Caco-2 (cell line): ENCODE data around the gene PNKD. TPM values are rescaled to one million over a fixed set of nuclear protein-coding genes. Genes with fewer than 3 reads are reported as not detected.

ENCODE experiments used
- BruUV-seq: library from RNA; stranded (reverse); fragments of 400-500 nt; replicated peaks from 2 replicates; lab custom pipeline; 2021; lab: Mats Ljungman, UMichigan
- CTCF ChIA-PET: fragments of 300-600 bp; sonication (Branson Sonifier 250); formaldehyde crosslinking; loops from one replicate; lab custom pipeline; 2022; ENCODE audit warnings: antibody characterized with exemption; lab: Charles Lee
- POLR2A ChIA-PET: fragments of 300-600 bp; sonication (Branson Sonifier 250); formaldehyde crosslinking; loops from one replicate; lab custom pipeline; 2022; ENCODE audit warnings: antibody characterized with exemption; lab: Charles Lee
- DNase-seq, 2 experiments: peaks; one replicate each; pipeline versions ENCODE4 v3.0.0 to v3.0.0-alpha.2; 2020 to 2022
- H3K27me3 ChIP-seq: replicated peaks from 2 replicates; pipeline ENCODE4 v1.6.0; 2011; ENCODE audit warnings: low read length; ENCODE audit not compliant: control insufficient read depth, insufficient read depth
- H3K36me3 ChIP-seq: 2 replicates; pipeline ENCODE4 v1.5.1; 2011; ENCODE audit warnings: low read length; ENCODE audit not compliant: control insufficient read depth, insufficient read depth
- H3K4me1 ChIP-seq: fragments of 250-450 bp; sonication (Bioruptor Pico); 2 replicates; pipeline ENCODE4 v1.5.1; 2020; ENCODE audit warnings: mild to moderate bottlenecking
- H3K4me3 ChIP-seq: 2 replicates; pipeline ENCODE4 v1.5.1; 2011; ENCODE audit warnings: low read depth, mild to moderate bottlenecking, control low read depth, low read length
- H3K9me3 ChIP-seq: fragments of 250-450 bp; sonication (Bioruptor Pico); 2 replicates; pipeline ENCODE4 v1.5.1; 2020; ENCODE audit warnings: mild to moderate bottlenecking, moderate library complexity
- H3K27ac Mint-ChIP-seq: one replicate; pipeline ENCODE4 v1.8.0; 2022; ENCODE audit warnings: mixed read lengths; ENCODE audit not compliant: unreplicated experiment
- H3K27me3 Mint-ChIP-seq: one replicate; pipeline ENCODE4 v1.8.0; 2022; ENCODE audit warnings: mixed read lengths; ENCODE audit not compliant: insufficient read depth, unreplicated experiment
- H3K36me3 Mint-ChIP-seq: one replicate; pipeline ENCODE4 v1.8.0; 2022; ENCODE audit warnings: mild to moderate bottlenecking, mixed read lengths; ENCODE audit not compliant: insufficient read depth, unreplicated experiment
- H3K4me1 Mint-ChIP-seq: one replicate; pipeline ENCODE4 v1.8.0; 2022; ENCODE audit warnings: low read depth, mixed read lengths; ENCODE audit not compliant: unreplicated experiment
- H3K4me3 Mint-ChIP-seq: one replicate; pipeline ENCODE4 v1.8.0; 2022; ENCODE audit warnings: mild to moderate bottlenecking, moderate library complexity, mixed read lengths; ENCODE audit not compliant: unreplicated experiment
- H3K9me3 Mint-ChIP-seq: one replicate; pipeline ENCODE4 v1.8.0; 2022; ENCODE audit warnings: mixed read lengths; ENCODE audit not compliant: unreplicated experiment
- CTCF ChIP-seq, 2 experiments: fragments of 200-600 bp in 1 of 2; IDR thresholded peaks; 1 replicate in 1 of 2; 2 replicates in 1 of 2; pipeline versions ENCODE4 v1.5.1 to v1.8.0; 2011 to 2022; ENCODE audit warnings: antibody characterized with exemption in 1 of 2, control low read depth in 1 of 2, inconsistent platforms in 1 of 2, low read depth in 1 of 2, low read length in 1 of 2, mild to moderate bottlenecking in 1 of 2, moderate library complexity in 1 of 2; ENCODE audit not compliant: insufficient read depth in 1 of 2, severe bottlenecking in 1 of 2, unreplicated experiment in 1 of 2
- intact Hi-C: fragments of 100-400 bp; cut with micrococcal nuclease; formaldehyde crosslinking; loops from one replicate; pipeline ENCODE4 v1.10.0; 2022; ENCODE audit not compliant: unreplicated experiment
- total RNA-seq: library from RNA; stranded (reverse); gene quantifications from 2 replicates; pipeline ENCODE4 v1.2.3, GENCODE V29; 2022

The PNKD gene
- total RNA-seq, 1 experiment from 2014 or later: 39.2 TPM

- no peak for TF ChIP-seq CTCF (IDR thresholded peaks at IDR 0.05; ENCODE audit: insufficient read depth in 1 of 2, low read depth in 1 of 2, low read length in 1 of 2, severe bottlenecking in 1 of 2, unreplicated experiment in 1 of 2)
- Mint-ChIP-seq H3K4me3 (no peak overlapping the region), H3K9me3 (no peaks in the 10 kb centered on the region), H3K36me3 (peaks cover 68% of the 10 kb centered on the region), H3K27ac (no peak overlapping the region), H3K27me3 (no peaks in the 10 kb centered on the region), H3K4me1 (peaks cover 13% of the 10 kb centered on the region)
- H3K9me3 ChIP-seq: no peaks in the 10 kb centered on the region
- intact Hi-C loops: loop anchor here (10.0 kb wide), 1 partner anchor 371 kb away; no protein-coding TSS in a partner anchor
- ChIA-PET CTCF (interaction anchor here (2.5 to 7.0 kb wide), 2 partner anchors 17 to 122 kb away, joined by 20 to 121 read pairs; partner anchors contain the start of gene TMBIM1), POLR2A (interaction anchor here (2.0 kb wide), 1 partner anchor 13 kb away, joined by 6 read pairs; no protein-coding TSS in a partner anchor)
- peaks cover 4% of the 10 kb centered on the region; the same call in 1 of the 2 replicates for H3K36me3 ChIP-seq
- no TSS peak for BruUV-seq
- peaks cover 4% of the 10 kb centered on the region; the same call in 1 of the 2 replicates for H3K4me1 ChIP-seq
- no peak for DNase-seq
- H3K27me3 ChIP-seq: no peaks in the 10 kb centered on the region
- H3K4me3 ChIP-seq: no peak overlapping the region
Measured at GRCh38 chr2:218273908-218274249, 3.6 kb downstream of the PNKD start.

GRCh38 chr2:218274586-218274985 lies 4.3 kb downstream of the PNKD start:
- H3K36me3 ChIP-seq: peaks cover 6% of the 10 kb centered on the region
- H3K27ac Mint-ChIP-seq: no peak overlapping the region
- ChIA-PET CTCF (interaction anchor here (0.8 to 7.0 kb wide), 2 partner anchors 16 to 122 kb away, joined by 3 to 121 read pairs; partner anchors contain the start of gene TMBIM1), POLR2A (interaction anchor here (0.8 to 2.0 kb wide), 2 partner anchors 12 to 19 kb away, joined by 3 to 6 read pairs; no protein-coding TSS in a partner anchor)
- peaks cover 66% of the 10 kb centered on the region for H3K36me3 Mint-ChIP-seq
- H3K4me3 ChIP-seq: no peak overlapping the region
- H3K4me1 ChIP-seq: 0 out of 2 replicates have a peak, but pooled peaks cover 4% of the 10 kb centered on the region
- no peak for DNase-seq
- no peaks in the 10 kb centered on the region for H3K27me3 ChIP-seq
- no peaks in the 10 kb centered on the region for H3K9me3 Mint-ChIP-seq
- H3K9me3 ChIP-seq: no peaks in the 10 kb centered on the region
- no peak for TF ChIP-seq CTCF (IDR thresholded peaks at IDR 0.05; ENCODE audit: insufficient read depth in 1 of 2, low read depth in 1 of 2, low read length in 1 of 2, severe bottlenecking in 1 of 2, unreplicated experiment in 1 of 2)
- H3K4me1 Mint-ChIP-seq: peaks cover 13% of the 10 kb centered on the region
- no peaks in the 10 kb centered on the region for H3K27me3 Mint-ChIP-seq
- intact Hi-C loops: loop anchor here (10.0 kb wide), 1 partner anchor 370 kb away; no protein-coding TSS in a partner anchor
- H3K4me3 Mint-ChIP-seq: no peak overlapping the region
- TSS peak; percentile 47 for BruUV-seq

GRCh38 chr2:218275371-218276072 lies 5.2 kb downstream of the PNKD start:
- Mint-ChIP-seq H3K27me3 (no peaks in the 10 kb centered on the region), H3K27ac (no peak overlapping the region), H3K36me3 (peaks cover 66% of the 10 kb centered on the region), H3K9me3 (no peaks in the 10 kb centered on the region), H3K4me1 (peaks cover 13% of the 10 kb centered on the region), H3K4me3 (no peak overlapping the region)
- Histone ChIP-seq H3K4me1 (0 out of 2 replicates have a peak, but pooled peaks cover 4% of the 10 kb centered on the region), H3K4me3 (no peak overlapping the region), H3K27me3 (no peaks in the 10 kb centered on the region), H3K9me3 (no peaks in the 10 kb centered on the region), H3K36me3 (peaks cover 8% of the 10 kb centered on the region)
- TF ChIP-seq CTCF (IDR thresholded peaks at IDR 0.05; ENCODE audit: insufficient read depth in 1 of 2, low read depth in 1 of 2, low read length in 1 of 2, severe bottlenecking in 1 of 2, unreplicated experiment in 1 of 2): no peak
- intact Hi-C loops: loop anchor here (10.0 kb wide), 1 partner anchor 369 kb away; no protein-coding TSS in a partner anchor
- ChIA-PET CTCF (interaction anchor here (0.8 to 7.0 kb wide), 3 partner anchors 15 to 121 kb away, joined by 3 to 121 read pairs (median 4); partner anchors contain the start of gene TMBIM1), POLR2A (interaction anchor here (2.0 kb wide), 1 partner anchor 12 kb away, joined by 6 read pairs; no protein-coding TSS in a partner anchor)
- no peak for DNase-seq
- no TSS peak for BruUV-seq
